ENCODE data around the gene TMEM150C. TPM values are rescaled to one million over a fixed set of nuclear protein-coding genes. Genes with fewer than 3 reads are reported as not detected.

TMEM150C gene
- total RNA-seq, 1 experiment from 2014 or later = 2.7 TPM

DNA sequence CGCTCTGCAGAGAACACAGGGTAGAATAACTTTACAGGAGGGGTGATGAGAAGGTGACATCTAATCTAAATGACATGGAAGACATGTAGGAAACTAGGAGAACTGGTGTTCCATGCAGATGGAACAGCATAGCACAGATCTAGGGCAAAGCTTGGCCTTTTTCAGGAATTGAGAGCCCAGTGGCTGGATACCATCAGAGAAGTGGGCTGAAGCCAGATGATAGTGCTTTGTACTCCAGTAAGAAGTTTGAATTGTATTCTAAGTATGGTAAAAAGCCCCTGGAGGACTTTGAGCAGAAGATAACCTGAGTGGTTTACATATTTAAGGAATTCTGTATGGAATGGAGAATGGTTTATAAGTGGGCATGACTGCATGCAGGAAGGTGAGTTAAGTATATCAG, 98.6 kb downstream of the TMEM150C start:
- H3K56ac ChIP-seq (ENCODE audit: insufficient read length, low read depth, low read length) = no peak overlapping the region
- no peak overlapping the region for H2AK5ac ChIP-seq (ENCODE audit: insufficient read length, low read length)
- no peak overlapping the region for H4K91ac ChIP-seq (ENCODE audit: insufficient read length, low read depth, low read length)
- no peak overlapping the region for H3K9ac ChIP-seq (ENCODE audit: extremely low read depth, insufficient read length, low read length)
- no peak overlapping the region for H4K8ac ChIP-seq (replicated peaks; ENCODE audit: insufficient read length, low read depth, low read length)
- Mint-ChIP-seq H3K4me1 (peaks cover 2% of the 10 kb centered on the region in 2 experiments; a peak in 2 of 4 replicates), H3K27ac (no peak overlapping the region), H3K36me3 (ENCODE audit: insufficient read depth in 1 of 3, low read depth in 3 of 3) (peaks cover 27 to 65% (median 40%) of the 10 kb centered on the region in 3 experiments), H3K9me3 (peaks cover under 1 to 6% of the 10 kb centered on the region in 2 experiments; a peak in 3 of 5 replicates), H3K27me3 (ENCODE audit: low read depth) (no peaks in the 10 kb centered on the region; the same call in 1 of the 2 replicates), H3K4me3 (no peak overlapping the region)
- no peaks in the 10 kb centered on the region for H3K79me1 ChIP-seq (ENCODE audit: insufficient read depth, low read depth, low read length, poor library complexity, severe bottlenecking)
- H3K27ac ChIP-seq (ENCODE audit: insufficient read length, low read depth, low read length) = no peak overlapping the region
- no peak for TF ChIP-seq CTCF (conservative IDR thresholded peaks at IDR 0.05)
- no peaks in the 10 kb centered on the region for H3K27me3 ChIP-seq (ENCODE audit: insufficient read depth, low read length)
- no peak overlapping the region for H3T11ph ChIP-seq (ENCODE audit: low read length)
- H3K79me2 ChIP-seq (ENCODE audit: insufficient read depth, low read length) = no peaks in the 10 kb centered on the region
- no peak overlapping the region for H2BK15ac ChIP-seq (ENCODE audit: low read depth, low read length)
- H3K4me1 ChIP-seq (ENCODE audit: insufficient read depth, low read length) = no peaks in the 10 kb centered on the region
- H3K9me3 ChIP-seq (ENCODE audit: control insufficient read depth, low read depth, low read length) = no peaks in the 10 kb centered on the region
- no peak overlapping the region for H4K5ac ChIP-seq (ENCODE audit: insufficient read length, low read depth, low read length)
- H2BK5ac ChIP-seq (ENCODE audit: insufficient read length, low read length) = no peak overlapping the region
- no peak overlapping the region for H3K23ac ChIP-seq (ENCODE audit: insufficient read length, low read depth, low read length)
- no peak overlapping the region for H2BK120ac ChIP-seq (ENCODE audit: low read depth, low read length, poor library complexity, severe bottlenecking)
- no peak overlapping the region for H2BK20ac ChIP-seq (ENCODE audit: low read depth, low read length, poor library complexity, severe bottlenecking)
- DNase-seq = no peak
- no CpG with 5 or more reads among the region's 1 CpG for WGBS (ENCODE audit: extremely low coverage, insufficient read length, low lambda C conversion rate)
- no peaks in the 10 kb centered on the region for H3K23me2 ChIP-seq (ENCODE audit: insufficient read length, low read depth, low read length, poor library complexity, severe bottlenecking)
- H3K14ac ChIP-seq (ENCODE audit: insufficient read depth, low read length) = no peak overlapping the region
- H3K4me2 ChIP-seq (ENCODE audit: insufficient read depth, insufficient read length, low read length) = no peak overlapping the region
- no peaks in the 10 kb centered on the region for H4K20me1 ChIP-seq (ENCODE audit: control insufficient read depth, insufficient read depth, insufficient read length)
- no peak overlapping the region for H3K18ac ChIP-seq (ENCODE audit: insufficient read length, low read depth, low read length)
- H2BK12ac ChIP-seq (ENCODE audit: insufficient read length, low read depth, low read length) = no peak overlapping the region
- no peak overlapping the region for H3K4ac ChIP-seq (ENCODE audit: low read depth, low read length)
- H2AFZ ChIP-seq (ENCODE audit: low read length) = no peak overlapping the region
